HG03175 (cell line): ENCODE data around the gene HELZ2.

ENCODE experiments used
- ATAC-seq: cut with Tn5 transposase; IDR thresholded peaks from one replicate; pipeline ENCODE4 v1.9.1; 2021; ENCODE audit warnings: mild to moderate bottlenecking, moderate library complexity; ENCODE audit not compliant: unreplicated experiment

The HELZ2 gene

DNA sequence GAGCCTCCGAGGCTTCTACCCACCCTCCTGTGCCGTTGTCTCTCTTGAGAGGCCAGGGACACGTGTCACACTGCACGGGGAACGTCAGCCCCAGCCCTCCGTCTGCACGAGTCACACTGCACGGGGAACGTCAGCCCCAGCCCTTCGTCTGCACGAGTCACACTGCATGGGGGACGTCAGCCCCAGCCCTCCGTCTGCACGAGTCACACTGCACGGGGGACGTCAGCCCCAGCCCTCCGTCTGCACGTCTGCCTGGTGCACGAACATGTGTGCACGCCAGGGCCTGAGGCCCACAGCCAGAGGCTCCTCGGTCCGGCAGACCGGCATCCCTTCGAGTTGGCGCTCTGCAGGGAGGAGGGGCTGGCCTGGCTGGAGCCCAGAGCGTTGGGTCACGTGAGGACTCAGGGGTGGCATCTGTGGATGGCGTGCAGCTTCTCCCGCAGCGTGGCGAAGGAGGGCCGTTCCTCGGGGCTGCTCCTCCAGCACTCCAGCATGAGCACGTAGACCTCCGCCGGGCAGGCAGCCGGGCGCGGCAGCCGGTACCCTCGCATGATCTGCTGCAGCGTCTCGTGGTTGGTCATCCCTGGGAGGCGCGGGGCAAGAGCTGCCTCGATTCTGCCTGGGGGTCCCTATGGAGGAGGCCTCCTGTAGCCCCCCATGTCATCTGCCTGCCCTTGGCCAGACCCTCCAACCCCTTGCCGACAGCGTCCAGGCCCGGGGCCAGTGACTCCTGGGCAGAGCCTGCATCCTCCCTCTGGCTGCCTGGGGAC lies 33.4 kb downstream of the HELZ2 start:
- no peak for ATAC-seq

DNA sequence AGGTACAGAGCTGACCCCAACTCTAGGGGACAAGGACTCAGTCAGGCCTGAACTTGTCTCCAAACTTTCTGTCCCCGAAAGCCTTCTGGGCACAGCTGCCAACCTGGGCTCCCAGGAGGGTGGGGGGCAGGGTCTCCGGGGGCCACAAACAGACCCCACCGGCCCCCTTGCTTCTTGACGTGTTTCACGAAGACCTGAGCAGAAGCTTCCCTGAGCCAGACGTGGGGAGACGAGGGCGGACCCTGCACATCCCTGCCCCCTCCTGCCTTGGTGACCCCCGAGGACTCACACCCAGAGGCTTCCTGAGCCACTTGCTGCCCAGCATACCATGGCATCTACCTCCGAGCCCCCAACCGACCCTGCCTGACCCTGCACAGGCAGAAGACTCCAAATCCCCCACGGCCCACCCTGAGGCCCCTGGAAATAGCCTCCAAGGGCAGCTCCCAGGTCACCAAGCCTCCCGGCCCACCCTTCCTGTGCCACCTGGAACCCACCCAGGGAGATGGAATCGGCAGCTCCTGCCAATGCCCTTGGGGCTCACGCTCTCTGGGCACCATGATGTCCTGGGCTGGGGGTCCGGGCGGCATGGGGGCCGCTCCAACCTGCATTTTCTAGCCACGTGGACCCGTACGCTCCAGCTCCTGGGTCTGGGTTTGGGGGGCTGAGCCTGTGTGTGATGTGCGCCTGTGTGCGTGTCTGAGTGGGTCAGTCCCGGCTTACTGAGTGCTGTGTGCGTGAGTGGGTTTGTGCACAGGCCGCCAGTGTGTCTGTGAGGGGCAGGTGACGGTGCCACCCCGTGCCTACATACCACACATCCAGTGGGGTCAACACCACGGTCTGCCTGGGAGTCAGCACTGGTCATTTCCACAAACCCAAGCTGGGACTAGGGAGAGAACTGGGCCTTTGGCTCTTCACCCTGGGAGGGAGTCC lies 34.3 kb downstream of the HELZ2 start:
- ATAC-seq: no peak

DNA sequence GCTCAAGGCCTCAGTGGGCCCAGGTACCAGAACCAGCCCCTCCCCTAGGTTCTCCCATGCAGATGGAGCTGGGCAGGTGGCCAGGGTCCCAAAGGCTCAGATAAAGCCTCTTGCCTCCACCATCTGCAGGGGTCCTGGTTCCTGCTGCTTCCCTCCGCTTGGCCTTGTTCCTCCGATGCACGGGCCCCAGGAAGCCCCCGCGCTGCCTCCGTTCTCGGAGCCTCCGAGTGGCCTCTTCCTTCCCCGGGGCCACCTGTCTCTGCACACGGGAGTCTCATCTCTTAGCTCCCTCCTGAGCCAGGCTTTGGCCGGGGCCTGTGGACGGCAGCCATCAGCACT lies 35.0 kb downstream of the HELZ2 start:
- no peak for ATAC-seq

DNA sequence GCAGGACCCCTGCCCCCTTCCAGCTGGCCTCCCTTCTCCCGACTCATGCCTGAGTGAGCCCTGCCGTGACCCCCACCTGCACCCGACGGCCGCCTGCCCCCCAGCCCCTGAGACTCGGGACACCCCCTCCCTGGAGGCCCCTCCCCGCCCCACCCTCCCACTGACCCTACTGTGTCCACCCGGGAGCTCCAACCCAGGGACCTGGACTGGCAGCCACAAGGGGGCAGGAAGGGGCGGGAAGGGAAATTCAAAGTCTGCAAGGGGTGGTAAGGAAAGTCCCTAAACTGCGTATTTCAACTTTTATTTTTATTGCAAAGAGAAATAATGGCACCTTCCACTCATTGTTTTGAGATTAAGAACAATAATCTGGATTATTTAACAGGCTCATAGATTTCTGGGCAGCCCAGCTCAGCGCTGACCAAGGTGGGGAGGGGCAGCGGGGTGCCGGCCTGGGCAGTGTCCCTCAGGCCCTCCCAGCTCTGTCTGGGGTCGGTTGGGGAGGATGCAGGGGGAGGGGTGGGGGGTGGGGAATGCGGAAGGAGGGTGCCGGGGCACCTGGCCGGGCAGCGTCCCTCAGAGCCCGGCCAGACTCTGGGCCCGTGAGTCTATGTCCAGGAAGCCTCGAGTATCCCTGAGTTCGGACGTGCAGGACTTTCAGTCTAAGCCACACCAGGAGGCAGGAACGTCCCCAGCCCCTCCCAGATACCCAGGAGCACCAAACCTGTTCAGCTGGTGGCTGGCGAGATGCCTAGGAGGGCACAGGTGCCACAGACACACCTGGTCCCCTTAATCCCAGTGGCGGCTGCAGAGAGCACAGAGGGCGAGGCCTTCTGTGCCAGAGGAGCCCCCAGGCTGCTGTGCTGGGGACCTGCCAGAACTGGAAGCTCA lies 35.6 kb downstream of the HELZ2 start:
- peak; percentile 4 for ATAC-seq

GRCh38 chr20:63537525-63538203 lies 36.4 kb downstream of the HELZ2 start:
- peak; percentile 84 for ATAC-seq

DNA sequence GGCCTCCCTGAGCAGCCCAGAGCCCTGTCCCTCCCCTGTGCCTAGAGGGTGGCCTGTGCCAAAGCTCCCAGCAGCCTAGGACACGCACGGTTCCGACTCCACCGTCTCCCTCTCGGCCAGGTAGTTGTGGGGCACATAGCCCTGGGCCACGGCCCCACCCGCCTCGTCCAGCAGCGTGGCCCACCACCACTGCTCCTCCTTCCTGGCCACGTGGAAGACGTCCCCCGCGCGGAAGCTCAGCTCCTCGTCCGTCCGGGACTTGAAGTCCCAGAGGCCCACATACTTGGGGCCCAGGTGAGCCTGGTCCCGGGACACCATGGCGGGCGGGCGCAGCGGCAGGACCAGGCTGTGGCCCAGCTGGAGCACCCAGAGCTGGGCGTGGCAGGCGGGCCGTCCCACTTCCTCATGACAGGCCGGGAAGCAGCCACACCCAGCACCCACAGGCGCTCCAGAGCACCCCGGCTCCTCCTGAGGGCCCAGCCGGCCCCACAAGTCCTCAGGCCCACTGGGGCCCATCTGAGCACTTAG lies 37.0 kb downstream of the HELZ2 start, which contains the start of gene PTK6:
TSS of gene PTK6 (minus strand) at position 380 of the 528 bp plus-strand sequence. CDS start at position 318, 62 bp downstream.
- no peak for ATAC-seq

DNA sequence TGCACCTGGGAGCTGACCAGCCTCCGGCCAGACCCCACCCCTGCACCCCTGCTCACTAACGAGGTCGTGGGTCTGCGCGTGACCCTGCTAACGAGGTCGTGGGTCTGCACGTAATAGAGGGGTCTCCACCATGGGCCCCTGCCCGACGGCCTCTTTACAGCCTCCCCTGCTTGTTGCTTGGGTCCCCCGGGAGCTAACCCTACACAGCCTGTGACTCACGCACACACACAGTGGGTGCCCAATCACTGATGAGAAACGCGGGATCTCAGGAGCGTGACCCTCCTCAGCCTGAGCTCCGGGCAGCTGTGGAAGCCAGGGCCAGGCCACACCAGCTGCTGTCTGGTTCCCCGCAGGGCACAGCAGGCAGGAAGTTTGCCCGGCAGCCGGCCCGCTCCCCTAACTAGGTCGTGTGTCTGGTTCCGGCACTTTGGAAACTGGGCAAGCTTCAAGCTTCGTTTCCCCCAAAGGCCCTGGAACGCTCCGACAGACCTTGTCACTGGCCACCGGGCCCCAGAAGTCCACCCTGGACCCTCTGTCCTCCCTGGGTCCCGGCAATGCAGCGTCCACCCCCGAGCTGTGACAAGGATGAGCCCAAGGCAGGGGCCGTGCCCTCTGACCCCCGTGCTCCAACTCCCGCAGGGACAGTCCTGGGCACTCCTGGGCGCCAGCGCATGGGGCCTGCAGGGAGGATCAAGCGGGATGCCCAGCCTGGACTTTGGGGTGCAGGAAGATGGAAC lies 37.6 kb downstream of the HELZ2 start:
- no peak for ATAC-seq

- ATAC-seq: no peak
Observed at GRCh38 chr20:63534831-63535651, 39.0 kb downstream of the HELZ2 start.

- ATAC-seq: no peak
Observed at GRCh38 chr20:63534427-63534830, 39.6 kb downstream of the HELZ2 start.

GRCh38 chr20:63533871-63534393 lies 40.1 kb downstream of the HELZ2 start:
- ATAC-seq: no peak

DNA sequence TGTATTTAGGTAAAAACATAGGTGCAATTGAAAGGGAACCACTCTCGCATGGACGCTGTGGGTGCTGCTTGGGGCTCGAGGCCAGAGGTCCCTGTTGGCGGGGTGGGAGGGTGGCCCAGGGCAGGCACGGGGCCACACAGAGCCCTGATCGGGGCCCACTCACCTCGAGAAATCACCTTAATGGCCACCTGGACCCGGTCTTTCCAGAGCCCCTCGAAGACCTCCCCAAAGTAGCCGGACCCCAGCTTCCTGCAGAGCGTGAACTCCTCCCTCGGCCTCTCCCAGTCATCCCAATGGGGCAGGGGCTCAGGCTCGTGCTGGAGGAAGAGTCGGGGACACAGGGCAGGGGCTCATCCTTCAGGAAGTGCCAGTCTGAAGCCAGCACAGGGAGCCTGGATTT lies 40.7 kb downstream of the HELZ2 start:
- ATAC-seq: no peak

- no peak for ATAC-seq
Observed at GRCh38 chr20:63532449-63532971, 41.5 kb downstream of the HELZ2 start.

DNA sequence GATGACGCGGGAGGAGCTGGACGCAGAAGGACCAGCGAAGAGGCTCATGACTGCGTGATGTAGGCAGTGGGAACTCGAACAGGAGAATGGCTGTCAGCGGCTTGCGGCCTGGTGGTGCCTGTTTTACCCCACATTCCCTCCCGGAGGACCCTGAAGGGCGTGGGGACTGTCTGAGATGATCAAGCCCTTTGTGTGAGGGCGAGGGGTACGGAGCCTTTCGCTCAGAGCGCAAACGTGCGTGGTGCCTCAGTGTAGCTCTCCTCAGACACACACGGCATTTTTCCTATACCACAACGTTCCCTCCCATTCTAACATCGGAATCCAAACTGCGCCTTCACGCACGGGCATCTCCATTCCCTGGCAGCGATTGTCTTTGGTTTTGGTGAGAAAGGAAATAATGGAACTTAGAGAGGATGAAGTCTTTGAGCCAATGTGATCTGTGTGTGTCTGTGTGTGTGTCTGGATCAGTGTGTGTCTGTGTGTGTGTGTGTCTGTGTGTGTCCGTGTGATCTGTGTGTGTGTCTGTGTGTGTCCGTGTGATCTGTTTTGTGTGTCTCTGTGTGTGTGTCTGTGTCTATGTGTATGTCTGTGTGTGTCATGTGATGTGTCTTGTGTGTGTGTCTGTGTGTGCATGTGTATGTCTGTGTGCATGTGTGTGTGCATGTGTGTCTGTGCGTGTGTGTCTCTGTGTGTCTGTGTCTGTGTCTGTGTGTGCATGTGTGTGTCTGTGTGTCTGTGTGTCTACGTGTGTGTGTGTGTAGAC lies 42.2 kb downstream of the HELZ2 start:
- no peak for ATAC-seq

DNA sequence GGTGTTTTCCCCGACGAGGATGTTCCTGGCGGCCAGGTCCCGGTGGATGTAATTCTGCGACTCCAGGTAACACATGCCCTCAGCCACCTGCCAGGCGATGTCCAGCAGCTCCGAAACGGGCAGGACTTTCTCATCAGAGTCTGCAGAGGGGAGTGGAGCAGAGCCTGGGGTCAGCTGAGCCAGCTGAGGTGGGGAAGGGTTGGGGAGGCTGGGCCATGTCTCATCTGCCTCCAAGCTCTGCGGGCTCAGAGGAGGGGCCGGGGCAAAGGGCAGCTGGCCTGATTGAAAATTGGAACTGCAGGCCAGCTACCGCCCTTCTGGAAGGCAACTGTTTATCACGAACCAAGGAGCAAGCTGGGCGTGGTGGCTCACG lies 43.3 kb downstream of the HELZ2 start:
- ATAC-seq: no peak

- ATAC-seq: no peak
Observed at GRCh38 chr20:63529861-63530787, 43.9 kb downstream of the HELZ2 start.

- no peak for ATAC-seq
Observed at GRCh38 chr20:63529180-63529860, 44.7 kb downstream of the HELZ2 start.
